ENCODE measurements around the gene GSTK1.

GRCh38 chr7:143287339-143287934 lies 24.2 kb downstream of the GSTK1 start:
- no peak for TF ChIP-seq CTCF (tag by site-specific recombination; IDR thresholded peaks at IDR 0.05)
- no peak for TF ChIP-seq ZNF777 (tag by site-specific recombination; IDR thresholded peaks at IDR 0.05; ENCODE audit: borderline replicate concordance)
- no peak for TF ChIP-seq ZNF610 (tag by site-specific recombination; IDR thresholded peaks at IDR 0.05; ENCODE audit: borderline replicate concordance)
- no peak for TF ChIP-seq ZNF792 (tag by site-specific recombination; IDR thresholded peaks at IDR 0.05)
- no peak for TF ChIP-seq PBX3 (CRISPR knock-in tag; IDR thresholded peaks at IDR 0.05)
- TF ChIP-seq KLF1 (tag by site-specific recombination; IDR thresholded peaks at IDR 0.05): no peak
- TF ChIP-seq ZNF707 (tag by site-specific recombination; IDR thresholded peaks at IDR 0.05): no peak

All from HEK293 (cell line).